NCI-H146 treated with DMSO at 0.1 percent for 48 hours (cell line): ENCODE measurements around the gene DDO.
"Not testable (repeated sequence)": the region's sequence is repeated elsewhere in the genome, so short reads cannot be mapped to it uniquely, and the experiment has no call there.

ENCODE experiments used
- DNase-seq: peaks from one replicate; lab custom pipeline; 2025; ENCODE audit not compliant: unreplicated experiment; lab: John Stamatoyannopoulos, UW

Gene DDO

DNA sequence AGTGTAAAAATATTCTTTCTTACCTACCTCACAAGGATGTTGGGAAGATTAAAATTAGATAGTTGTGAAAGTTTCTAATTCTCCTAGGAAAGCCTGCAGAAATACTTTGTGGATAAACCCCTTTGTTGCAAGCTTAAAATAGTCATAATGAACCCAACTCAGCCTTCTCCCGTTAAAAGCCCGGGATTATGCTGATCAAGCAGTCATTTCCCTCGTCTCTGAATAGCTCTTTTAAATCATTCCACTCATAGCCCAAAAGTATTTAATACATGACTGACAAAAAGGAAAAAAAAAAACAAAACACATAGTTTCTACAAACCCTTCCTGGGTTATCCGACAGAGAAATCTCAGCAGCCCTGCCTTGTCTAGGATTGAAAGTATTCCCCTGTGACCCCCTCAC lies 46.3 kb downstream of the DDO start:
- no peak for DNase-seq

DNA sequence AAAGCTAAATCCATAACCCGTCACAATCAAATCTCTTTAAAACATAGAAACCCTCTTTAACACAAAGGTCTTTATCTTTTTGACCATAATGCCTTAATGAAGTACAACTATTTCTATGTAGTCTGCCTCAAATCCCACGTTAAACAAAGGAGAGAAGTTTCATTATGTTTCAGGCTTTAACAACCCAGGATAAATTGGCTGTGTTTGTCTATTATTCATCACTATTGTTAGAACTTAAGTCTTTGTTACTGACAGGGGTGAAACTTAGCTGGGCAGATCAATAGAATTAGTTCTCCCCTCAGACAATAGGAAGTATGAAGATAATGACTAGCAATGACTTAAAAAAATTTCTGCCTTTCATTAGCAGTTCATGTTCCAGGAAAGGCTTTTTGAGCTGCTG lies 47.1 kb downstream of the DDO start:
- DNase-seq = no peak

DNA sequence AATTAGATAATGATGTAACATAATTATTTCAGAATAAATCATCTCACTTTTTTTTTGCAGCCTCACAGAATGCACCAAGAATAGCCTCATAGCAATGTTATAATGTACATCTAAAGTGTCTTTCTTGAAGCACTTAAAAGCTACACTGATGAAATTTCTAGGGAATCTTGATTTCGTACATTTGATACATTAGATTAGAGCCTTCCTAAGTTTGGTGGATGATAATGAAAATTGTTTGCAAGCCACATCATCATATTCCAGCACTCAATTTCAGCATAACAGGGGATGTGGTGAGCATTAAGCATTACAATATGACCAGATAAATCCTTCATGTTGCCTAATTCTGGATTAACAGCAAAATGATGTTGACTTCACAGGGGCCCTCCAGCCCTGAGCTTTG lies 47.5 kb downstream of the DDO start:
- DNase-seq = no peak

DNA sequence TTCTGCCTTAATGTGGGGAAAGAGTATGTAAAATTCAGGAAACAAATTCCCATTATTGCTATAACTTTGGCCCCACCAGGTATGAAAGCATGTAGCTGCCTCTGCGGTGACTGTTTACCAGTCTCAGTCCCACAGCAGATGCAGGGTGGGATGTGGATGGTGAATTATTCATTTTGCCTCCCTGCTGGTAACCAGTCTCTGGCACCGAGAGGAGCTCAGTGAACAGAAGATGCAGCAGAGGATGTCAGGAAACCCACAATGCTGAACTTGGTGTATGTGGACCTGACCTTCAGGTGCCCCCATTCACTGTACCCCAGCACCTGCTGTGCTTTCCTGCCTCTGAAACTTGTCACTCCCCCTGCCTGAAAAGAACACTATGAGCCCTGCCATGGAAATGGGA lies 48.4 kb downstream of the DDO start:
- no peak for DNase-seq

DNA sequence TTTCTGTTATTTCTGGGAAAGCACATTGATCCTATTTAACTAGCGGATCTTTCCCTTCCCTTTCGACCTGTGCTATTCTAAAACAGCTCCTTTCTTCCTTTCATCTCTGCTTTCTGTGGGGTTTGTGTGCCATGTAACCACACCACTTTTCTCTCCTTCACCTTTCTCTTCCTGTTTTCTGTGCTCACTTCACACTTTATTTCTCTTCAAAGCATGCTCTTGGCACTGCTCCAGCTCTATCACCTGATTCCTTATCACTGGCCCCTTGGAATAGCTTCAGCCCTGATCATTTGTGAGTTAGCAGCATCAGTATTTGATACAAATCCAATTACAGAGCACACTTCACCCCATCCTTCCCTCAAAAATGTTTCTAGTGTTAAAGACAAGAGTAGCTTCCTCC lies 49.1 kb downstream of the DDO start:
- DNase-seq = no peak

DNA sequence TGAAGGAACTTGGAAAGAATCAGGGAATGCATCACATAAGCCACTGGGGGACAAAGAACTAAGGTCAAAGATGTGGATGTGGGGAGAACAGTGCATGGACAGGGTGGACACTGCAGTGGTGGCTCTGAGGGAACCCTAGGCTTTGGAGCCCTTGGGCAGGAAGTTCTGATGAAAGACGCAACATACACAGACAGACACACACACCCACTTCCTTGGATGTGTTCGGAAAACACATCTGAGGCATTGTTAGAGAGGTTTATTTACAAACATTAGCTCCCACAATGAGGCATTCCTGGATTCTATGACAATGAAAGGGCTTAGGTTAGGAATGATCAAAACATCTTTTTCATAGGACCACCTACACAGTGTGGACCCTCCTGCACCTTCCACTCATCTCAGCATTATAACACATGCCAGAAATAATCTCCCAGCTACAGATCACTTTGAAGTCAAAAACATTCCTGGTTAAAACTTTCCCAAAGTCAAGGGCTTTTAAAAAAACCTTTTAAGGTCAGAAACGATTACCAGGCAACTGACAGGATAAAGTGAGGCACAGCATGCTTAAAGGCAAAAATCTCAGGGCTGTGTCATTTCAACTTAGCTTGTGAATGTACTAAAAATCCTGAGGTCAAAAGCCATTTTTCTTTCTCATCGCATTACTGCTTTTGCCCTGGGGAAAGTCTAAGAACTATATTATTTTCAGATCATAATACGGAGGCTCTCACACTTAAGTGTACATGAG lies 50.8 kb downstream of the DDO start:
- DNase-seq = no peak

DNA sequence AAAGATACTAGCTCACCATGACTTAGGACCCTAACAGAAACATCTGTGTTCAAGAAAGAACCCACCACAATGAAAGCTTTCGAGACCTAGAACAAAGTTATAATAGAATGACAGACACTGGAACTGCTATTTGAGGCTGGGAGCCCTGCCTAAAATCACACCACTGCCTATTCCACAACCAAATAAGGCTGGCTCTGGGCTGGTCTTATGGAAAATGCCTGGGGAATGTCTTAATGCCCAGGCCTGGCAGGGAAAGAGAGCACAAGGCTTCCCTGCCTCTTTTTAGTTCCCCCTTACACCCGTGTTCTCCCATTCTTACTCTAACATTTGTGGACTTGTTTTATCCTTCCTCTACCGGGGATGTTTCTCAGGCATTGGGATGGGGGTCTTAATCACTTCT lies 51.6 kb downstream of the DDO start:
- no peak for DNase-seq

DNA sequence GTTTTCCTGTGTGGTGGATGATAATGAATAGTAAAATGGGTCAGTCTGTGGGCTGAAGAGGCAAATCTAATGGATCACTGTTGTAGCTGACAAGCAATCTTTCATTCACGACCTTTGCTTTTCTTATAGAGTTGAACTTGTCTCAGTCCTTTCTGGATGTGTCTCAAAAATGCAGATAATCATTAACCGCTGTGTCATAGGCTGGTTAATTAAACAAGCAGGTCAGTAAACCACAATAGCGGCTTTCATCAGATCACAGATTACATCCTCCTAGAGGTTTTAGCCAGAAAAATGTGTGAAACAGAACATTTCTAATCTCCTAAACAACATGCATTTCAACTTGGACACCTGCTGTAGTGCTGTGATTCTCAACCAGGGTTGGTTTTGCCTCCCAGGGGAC lies 54.7 kb downstream of the DDO start:
- DNase-seq = no peak

DNA sequence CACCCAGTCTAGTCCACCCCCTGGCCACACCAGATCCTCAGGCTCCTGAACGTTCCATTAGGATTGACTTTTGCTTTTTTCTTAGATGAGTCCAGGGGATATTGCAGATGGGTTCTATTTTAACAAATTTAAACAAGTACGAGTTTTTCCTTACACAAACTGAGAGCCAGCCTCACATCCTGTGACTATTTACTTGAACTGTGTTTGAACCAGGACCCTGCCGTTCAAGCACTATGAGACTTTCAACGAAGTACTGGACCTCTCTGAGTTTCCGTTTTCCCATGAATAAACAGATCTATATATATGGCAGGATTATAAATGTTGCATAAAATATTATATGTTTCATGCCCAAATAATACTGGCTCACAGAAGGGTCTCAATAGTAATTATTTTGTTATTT lies 55.8 kb downstream of the DDO start:
- DNase-seq = no peak

DNA sequence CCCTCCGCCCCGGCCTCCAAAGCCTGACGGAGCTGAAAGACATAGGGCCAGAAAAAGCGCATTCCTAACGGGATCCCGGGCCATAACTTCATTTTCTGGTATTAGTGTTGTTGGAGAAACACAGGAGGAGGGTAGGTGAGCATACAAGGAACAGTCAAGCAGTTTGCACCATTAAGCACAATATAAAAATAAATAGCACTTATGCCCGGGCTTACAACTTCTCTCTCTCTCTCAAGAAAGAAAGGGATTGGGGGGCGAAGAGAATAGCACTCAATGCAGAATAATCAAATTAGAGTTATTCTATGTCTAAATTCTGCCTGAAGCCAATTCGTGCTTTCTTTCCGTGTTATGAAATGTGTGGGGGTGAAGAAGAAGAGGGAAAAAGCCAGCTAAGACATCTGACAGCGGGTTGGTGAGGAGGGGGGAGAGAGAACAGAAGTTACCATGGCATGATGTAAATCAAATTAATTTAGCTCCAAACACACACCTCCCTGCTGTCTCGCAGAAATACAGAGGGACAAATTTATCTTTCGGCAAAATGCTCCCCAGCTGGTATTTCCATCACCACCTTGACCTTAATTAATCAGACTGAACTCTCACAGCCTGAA lies 56.7 kb downstream of the DDO start:
- no peak for DNase-seq

DNA sequence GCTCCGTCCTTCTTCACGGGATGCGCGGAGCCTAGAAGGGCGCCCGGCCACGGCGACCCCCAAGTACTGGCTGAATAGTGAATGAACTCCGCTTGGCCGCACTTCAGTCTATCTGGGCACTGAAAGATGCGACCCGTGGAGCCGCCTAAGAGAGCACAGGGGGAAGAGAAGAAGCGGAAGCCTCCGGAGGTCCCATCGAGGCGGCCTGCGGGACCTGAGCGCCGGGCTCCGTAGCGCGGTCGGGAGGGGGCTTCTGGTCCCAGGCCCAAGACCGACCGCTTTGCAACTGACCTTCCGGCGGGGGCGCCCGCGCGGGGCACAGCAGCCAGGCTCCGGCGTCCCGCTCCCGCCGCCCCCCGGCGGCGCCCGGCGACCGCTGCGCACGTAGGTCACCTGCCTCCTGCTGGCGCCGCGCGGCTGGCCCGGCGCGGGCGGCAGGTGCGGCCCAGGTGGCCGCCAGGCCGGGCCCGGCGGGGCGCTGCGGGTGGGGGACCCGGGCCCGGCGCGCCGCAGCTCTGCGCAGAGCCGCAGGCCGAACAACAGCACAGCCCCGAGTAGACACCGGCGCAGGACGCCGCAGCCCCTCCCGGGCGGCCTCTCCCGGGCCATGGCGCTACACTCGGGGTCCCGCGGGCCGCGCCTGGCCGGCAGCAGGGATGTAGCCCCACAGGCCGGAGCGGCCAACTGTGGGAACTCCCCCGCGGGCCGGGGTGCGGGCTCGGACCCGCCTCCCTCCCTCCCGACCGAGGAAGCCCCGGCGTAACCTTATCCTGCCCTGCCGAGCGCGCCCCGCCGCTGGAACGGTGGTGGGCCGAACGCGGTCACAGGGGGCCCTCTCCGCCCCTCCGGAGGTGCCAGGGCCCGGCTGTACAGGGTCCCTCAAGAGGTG lies 57.5 kb downstream of the DDO start, which contains the start of gene METTL24:
METTL24 (minus strand) TSS at position 686 of the 889 bp plus-strand sequence; CDS start at position 609, 77 bp downstream.
- DNase-seq = peak; percentile 10

DNA sequence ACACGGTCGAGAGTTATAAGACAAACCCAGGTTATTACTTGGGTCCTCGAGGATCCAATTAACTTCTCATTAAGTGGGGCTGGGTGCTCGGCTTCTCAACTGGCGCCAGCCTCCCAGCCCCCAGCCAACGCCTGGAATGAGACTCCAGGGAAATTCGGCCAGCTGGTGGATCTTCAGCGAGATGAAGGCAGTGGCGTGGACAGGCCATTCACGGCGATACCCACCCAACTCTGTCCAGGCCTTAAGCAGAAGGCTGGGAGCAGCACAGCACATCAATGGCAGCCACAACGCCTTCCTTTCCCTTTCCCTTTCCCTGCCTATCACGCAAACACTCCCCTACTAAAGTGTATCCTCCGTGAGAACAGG lies 58.1 kb downstream of the DDO start:
- no peak for DNase-seq

DNA sequence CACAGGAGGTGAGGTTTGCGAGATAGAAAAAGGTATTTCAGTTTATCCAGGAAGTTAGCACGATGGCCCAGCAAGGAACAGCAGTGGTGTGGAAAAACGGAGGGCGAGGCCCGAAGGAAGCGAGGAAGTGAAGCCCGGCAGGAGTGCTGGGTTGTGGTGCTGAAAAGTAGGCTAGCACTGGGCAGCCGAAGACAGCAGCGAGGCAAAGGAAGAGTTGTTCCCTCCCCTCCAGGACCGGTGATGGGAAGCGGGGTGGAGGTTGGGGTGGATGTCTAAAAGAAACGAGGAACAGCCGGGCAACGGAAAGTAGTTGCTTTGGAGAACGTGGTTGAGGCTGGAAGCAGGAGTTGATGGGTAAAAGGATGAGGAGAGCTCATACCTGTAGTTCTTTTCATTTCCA lies 58.6 kb downstream of the DDO start:
- no peak for DNase-seq

DNA sequence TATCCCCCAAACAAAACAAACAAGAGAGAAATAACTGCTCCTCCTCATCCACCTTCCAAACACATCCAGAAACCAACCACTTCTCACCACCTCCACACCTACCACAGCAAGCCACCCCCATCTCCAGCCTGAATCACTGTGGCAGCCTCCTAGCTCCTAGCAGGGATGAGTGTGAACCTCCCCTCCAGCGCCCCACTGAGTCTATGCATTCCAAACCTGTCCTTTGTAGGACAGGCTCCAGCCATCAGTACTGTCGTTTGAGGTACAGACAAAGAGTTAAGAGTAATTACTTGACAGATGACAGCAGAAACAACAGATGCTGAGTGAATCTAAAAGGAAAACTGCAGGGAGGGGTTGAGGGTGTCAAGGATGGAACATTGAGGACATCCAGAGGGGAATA lies 59.6 kb downstream of the DDO start:
- DNase-seq = no peak

DNA sequence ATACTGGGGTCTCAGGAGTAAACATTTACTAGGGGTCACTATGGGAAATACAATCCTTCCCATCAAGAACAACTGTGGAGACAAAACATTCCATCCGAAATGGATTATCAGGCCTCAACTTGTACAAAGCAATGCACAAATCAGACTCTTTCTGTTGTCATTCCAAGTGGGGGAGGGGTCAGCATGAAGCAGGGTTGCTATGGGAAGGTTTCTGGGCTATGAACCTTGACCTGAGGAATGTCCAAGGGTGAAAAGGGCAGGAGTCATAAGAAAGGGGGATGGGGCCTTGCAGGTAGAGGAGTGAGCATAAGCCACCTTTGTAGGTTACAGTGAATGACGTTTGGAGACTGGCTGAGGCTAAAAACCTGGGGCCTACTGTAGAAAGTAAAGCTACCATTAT lies 60.4 kb downstream of the DDO start:
- DNase-seq = no peak

DNA sequence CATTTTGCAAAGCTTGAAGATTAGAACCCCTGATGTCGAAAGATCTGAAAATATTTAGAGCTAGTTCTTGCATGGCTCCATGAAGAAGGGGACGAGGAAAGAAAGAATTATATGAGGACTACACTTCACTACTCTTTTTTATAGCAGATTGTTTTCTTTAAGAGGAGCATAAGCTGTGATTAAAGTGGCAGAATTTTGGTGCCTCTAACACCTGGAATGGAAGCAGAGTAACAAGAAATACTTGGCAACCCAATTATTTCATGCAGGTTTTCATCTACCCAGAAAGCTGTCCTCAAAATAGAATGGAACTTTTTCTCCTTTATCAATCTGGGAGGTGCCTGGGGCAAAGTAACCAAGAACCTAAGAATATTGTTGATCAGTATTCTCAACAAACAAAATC lies 61.2 kb downstream of the DDO start:
- no peak for DNase-seq

DNA sequence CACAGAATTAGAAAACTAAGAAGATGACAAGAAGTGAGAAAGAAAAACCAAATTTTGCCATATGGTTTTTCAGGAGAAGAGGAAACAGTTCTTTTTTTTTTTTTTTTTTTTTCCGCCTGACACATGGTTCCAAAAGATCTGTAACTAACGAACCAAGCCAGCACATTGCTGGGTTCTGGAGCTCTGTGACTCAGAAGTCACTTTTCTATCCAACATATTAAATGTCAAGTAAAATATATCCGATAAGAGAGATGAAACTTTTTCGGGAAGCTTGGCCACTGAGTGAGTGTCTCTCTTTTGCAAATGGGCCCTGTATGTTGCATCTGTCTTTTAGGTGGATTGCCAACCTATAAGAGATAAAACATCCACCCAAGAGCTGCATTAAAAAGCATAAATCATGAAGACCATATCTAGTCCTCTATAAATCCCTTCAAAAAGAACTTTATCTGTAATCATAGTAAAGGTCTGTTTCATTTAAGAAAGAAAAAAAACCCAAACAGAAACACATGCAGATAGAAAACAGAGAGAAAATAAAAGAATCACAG lies 61.8 kb downstream of the DDO start:
- no peak for DNase-seq

DNA sequence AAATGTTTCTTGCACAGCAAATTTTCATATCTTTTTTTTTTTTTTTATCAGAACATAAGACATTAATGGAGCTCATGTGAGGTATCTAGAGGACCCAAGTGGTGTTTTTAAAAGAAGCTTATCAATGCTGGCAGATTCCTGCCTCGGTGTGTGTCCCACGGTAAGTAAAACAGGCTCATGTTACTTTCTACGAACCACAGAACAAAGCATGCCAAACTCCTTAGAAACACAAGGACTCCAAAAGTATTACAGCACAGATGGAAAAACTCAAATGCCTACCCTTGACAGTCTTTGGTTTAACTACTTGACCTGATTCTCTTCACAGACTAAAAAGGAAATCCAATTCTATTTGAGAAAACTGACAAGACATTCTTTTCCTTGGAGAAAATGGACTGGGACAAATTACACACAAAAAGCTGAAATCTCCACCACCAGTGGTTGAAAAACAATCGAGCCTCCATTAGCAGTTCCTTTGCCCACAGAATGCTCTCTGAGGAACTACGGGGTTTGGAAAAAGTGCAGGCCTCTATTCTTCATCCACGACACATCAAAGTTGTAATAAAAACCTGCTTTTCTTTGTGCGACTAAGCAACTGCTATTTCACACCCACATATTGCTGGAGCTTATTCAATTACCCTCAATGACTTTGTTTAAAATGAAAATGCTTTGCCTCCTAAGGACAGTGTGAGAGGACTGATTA lies 62.7 kb downstream of the DDO start:
- no peak for DNase-seq

DNA sequence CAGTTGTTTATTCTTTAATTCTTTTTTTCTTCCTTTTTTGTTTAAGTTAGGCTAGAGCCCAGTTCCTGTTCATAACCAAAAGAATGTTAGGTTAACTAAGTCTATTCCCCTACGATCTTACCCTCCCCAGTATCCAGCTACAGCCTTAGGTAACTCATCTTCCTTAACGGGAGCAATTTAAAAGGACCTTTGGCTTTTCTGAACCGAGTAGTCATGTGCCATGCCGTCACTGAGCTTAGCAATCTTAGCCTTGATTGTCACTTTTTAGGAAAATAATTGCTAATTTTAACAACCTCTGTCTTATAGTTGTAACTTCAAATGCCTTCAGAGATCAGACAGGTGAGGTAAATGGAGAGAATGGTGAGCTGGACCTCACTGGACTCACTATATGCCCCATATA lies 63.4 kb downstream of the DDO start:
- no peak for DNase-seq

DNA sequence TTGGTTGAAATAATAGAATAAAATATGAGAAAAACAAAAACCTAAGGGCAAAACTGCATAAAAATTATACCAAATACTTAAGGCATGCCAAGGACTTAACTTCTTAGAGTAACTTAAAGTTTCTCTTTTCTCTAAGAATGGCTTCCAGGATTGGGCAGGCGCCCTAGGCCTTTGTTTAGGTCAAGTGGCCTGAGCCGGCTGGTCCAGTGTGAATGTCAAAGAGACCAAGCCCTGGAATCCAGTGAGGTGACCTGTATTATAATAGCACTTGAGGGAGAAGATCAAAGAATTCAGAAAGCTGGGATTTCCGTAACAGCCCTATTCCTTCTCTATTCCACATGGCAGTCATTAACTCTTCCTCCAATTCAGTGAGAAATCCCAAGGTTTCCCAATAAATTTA lies 63.8 kb downstream of the DDO start:
- DNase-seq = no peak

DNA sequence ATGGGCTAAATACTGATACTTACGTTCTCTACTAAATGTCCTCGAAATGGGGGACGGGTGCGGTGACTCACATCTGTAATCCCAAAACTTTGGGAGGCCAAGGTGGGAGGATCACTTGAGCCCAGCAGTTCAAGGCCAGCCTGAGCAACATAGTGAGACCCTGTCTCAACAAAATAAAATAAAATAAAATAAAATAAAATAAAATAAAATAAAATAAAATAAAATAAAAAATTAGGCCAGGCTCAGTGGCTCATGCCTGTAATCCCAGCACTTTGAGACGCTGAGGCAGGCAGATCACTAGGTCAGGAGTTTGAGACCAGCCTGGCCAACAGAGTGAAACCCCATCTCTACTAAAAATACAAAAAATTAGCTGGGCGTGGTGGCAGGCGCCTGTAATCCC lies 64.8 kb downstream of the DDO start:
- not testable (repeated sequence) for DNase-seq
